SK-N-SH treated with all-trans-retinoic acid at 6 μM for 48 hours (cell line): ENCODE data around the gene CYTL1.

Experiments
- ATAC-seq: fragments of 200-7000 bp; cut with Tn5 transposase; 3 replicates; pipeline ENCODE4 v1.9.1; 2020; ENCODE audit warnings: mild to moderate bottlenecking, moderate library complexity
- ARNTL ChIP-seq: fragments of 450-650 bp; formaldehyde crosslinking; IDR thresholded peaks from 2 replicates; pipeline ENCODE4 v1.5.0; 2020; ENCODE audit warnings: low read depth, mild to moderate bottlenecking, moderate library complexity, borderline replicate concordance
- BACH2 ChIP-seq: fragments of 250-450 bp; sonication (Bioruptor Pico); IDR thresholded peaks from 2 replicates; pipeline ENCODE4 v1.9.0; 2021; ENCODE audit warnings: mild to moderate bottlenecking, borderline replicate concordance
- CSDC2 ChIP-seq: fragments of 250-450 bp; sonication (Bioruptor Pico); IDR thresholded peaks from 2 replicates; pipeline ENCODE4 v1.5.0; 2020; ENCODE audit warnings: mild to moderate bottlenecking, moderate library complexity
- ESRRG ChIP-seq: fragments of 250-450 bp; sonication (Bioruptor Pico); IDR thresholded peaks from 2 replicates; pipeline ENCODE4 v1.6.1; 2021; ENCODE audit warnings: mild to moderate bottlenecking
- OSR1 ChIP-seq: fragments of 250-450 bp; sonication (Bioruptor Pico); IDR thresholded peaks from 2 replicates; pipeline ENCODE4 v1.8.0; 2022; ENCODE audit warnings: moderate library complexity, mild to moderate bottlenecking, inconsistent platforms
- PPARA ChIP-seq: fragments of 250-450 bp; sonication (Bioruptor Pico); IDR thresholded peaks from 2 replicates; pipeline ENCODE4 v1.5.0; 2020; ENCODE audit warnings: mild to moderate bottlenecking, borderline replicate concordance
- RARB ChIP-seq: fragments of 250-450 bp; sonication (Bioruptor Pico); IDR thresholded peaks from 2 replicates; pipeline ENCODE4 v1.8.0; 2021; ENCODE audit warnings: mild to moderate bottlenecking, moderate library complexity
- SNAI2 ChIP-seq: fragments of 250-450 bp; sonication (Bioruptor Pico); IDR thresholded peaks from 2 replicates; pipeline ENCODE4 v1.5.0; 2020; ENCODE audit warnings: mild to moderate bottlenecking, moderate library complexity
- TOX ChIP-seq: fragments of 250-450 bp; sonication (Bioruptor Pico); IDR thresholded peaks from 2 replicates; pipeline ENCODE4 v1.8.0; 2021; ENCODE audit warnings: mild to moderate bottlenecking, moderate library complexity, borderline replicate concordance
- ZFP3 ChIP-seq: fragments of 250-450 bp; sonication (Bioruptor Pico); IDR thresholded peaks from 2 replicates; pipeline ENCODE4 v1.5.0; 2020; ENCODE audit warnings: mild to moderate bottlenecking, moderate library complexity
- ZFP30 ChIP-seq: fragments of 450-650 bp; formaldehyde crosslinking; IDR thresholded peaks from 2 replicates; pipeline ENCODE4 v1.5.0; 2022; ENCODE audit warnings: mild to moderate bottlenecking, moderate library complexity
- ZNF565 ChIP-seq: fragments of 450-650 bp; formaldehyde crosslinking; conservative IDR thresholded peaks from 2 replicates; pipeline ENCODE4 v1.5.0; 2020; ENCODE audit warnings: low read depth, mild to moderate bottlenecking, moderate library complexity
- ZNF70 ChIP-seq: fragments of 450-650 bp; formaldehyde crosslinking; IDR thresholded peaks from 2 replicates; pipeline ENCODE4 v1.5.0; 2020; ENCODE audit warnings: mild to moderate bottlenecking, moderate library complexity
- ZNF8 ChIP-seq: fragments of 450-650 bp; formaldehyde crosslinking; IDR thresholded peaks from 2 replicates; pipeline ENCODE4 v1.5.0; 2020; ENCODE audit warnings: mild to moderate bottlenecking, moderate library complexity
- TF ChIP-seq, protein P1 (sequence below): fragments of 250-450 bp; sonication (Bioruptor Pico); IDR thresholded peaks from 2 replicates; pipeline ENCODE4 v1.5.1; 2020; ENCODE audit warnings: low read depth, mild to moderate bottlenecking, moderate library complexity
- TF ChIP-seq, protein P2 (sequence below): fragments of 250-450 bp; sonication (Bioruptor Pico); IDR thresholded peaks from 2 replicates; pipeline ENCODE4 v1.8.0; 2021; ENCODE audit warnings: low read depth, mild to moderate bottlenecking, moderate library complexity, borderline replicate concordance
- TF ChIP-seq, protein P3 (sequence below): fragments of 250-450 bp; sonication (Bioruptor Pico); IDR thresholded peaks from 2 replicates; pipeline ENCODE4 v1.5.1; 2021; ENCODE audit warnings: mild to moderate bottlenecking, moderate library complexity
- TF ChIP-seq, protein P4 (sequence below): fragments of 250-450 bp; sonication (Bioruptor Pico); IDR thresholded peaks from 2 replicates; pipeline ENCODE4 v1.8.0; 2020; ENCODE audit warnings: mild to moderate bottlenecking, moderate library complexity, borderline replicate concordance
- TF ChIP-seq, protein P5 (sequence below): fragments of 250-450 bp; sonication (Bioruptor Pico); IDR thresholded peaks from 2 replicates; pipeline ENCODE4 v1.5.0; 2020; ENCODE audit warnings: mild to moderate bottlenecking, moderate library complexity

CYTL1 gene

DNA sequence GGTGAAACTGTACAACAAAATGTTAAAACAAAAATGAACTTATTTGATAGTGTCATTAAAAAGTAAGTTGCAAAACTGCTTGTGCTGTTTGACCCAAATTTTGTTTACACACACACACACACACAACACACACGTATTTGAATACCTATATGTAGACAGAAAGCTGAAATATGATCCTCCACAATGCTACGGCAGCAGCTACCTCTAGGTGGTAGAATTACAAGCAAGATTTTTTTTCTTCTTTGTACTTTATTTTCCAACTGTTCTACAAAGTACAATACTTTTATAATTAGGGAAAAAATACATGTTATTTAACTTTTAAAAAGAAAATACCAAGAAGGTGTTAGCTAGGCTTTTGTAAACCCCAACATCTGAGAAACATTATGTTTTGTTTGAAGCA is 1.2 kb downstream of the CYTL1 start:
- TF ChIP-seq SNAI2 (CRISPR knock-in tag) (no peak), BACH2 (CRISPR knock-in tag) (no peak), CSDC2 (CRISPR knock-in tag) (no peak), RARB (CRISPR knock-in tag) (no peak), ZFP30 (CRISPR knock-in tag) (no peak), TOX (CRISPR knock-in tag) (no peak), ZNF70 (CRISPR knock-in tag) (no peak), PPARA (no peak), ARNTL (CRISPR knock-in tag) (no peak)
- TF ChIP-seq, protein P1, sequence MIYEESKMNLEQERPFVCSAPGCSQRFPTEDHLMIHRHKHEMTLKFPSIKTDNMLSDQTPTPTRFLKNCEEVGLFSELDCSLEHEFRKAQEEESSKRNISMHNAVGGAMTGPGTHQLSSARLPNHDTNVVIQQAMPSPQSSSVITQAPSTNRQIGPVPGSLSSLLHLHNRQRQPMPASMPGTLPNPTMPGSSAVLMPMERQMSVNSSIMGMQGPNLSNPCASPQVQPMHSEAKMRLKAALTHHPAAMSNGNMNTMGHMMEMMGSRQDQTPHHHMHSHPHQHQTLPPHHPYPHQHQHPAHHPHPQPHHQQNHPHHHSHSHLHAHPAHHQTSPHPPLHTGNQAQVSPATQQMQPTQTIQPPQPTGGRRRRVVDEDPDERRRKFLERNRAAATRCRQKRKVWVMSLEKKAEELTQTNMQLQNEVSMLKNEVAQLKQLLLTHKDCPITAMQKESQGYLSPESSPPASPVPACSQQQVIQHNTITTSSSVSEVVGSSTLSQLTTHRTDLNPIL (CRISPR knock-in tag) = no peak
- TF ChIP-seq, protein P2, sequence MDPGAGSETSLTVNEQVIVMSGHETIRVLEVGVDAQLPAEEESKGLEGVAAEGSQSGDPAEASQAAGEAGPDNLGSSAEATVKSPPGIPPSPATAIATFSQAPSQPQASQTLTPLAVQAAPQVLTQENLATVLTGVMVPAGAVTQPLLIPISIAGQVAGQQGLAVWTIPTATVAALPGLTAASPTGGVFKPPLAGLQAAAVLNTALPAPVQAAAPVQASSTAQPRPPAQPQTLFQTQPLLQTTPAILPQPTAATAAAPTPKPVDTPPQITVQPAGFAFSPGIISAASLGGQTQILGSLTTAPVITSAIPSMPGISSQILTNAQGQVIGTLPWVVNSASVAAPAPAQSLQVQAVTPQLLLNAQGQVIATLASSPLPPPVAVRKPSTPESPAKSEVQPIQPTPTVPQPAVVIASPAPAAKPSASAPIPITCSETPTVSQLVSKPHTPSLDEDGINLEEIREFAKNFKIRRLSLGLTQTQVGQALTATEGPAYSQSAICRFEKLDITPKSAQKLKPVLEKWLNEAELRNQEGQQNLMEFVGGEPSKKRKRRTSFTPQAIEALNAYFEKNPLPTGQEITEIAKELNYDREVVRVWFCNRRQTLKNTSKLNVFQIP (CRISPR knock-in tag) = no peak
- TF ChIP-seq, protein P3, sequence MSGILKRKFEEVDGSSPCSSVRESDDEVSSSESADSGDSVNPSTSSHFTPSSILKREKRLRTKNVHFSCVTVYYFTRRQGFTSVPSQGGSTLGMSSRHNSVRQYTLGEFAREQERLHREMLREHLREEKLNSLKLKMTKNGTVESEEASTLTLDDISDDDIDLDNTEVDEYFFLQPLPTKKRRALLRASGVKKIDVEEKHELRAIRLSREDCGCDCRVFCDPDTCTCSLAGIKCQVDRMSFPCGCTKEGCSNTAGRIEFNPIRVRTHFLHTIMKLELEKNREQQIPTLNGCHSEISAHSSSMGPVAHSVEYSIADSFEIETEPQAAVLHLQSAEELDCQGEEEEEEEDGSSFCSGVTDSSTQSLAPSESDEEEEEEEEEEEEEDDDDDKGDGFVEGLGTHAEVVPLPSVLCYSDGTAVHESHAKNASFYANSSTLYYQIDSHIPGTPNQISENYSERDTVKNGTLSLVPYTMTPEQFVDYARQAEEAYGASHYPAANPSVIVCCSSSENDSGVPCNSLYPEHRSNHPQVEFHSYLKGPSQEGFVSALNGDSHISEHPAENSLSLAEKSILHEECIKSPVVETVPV (CRISPR knock-in tag) = no peak
- ATAC-seq = peak; percentile 52

DNA sequence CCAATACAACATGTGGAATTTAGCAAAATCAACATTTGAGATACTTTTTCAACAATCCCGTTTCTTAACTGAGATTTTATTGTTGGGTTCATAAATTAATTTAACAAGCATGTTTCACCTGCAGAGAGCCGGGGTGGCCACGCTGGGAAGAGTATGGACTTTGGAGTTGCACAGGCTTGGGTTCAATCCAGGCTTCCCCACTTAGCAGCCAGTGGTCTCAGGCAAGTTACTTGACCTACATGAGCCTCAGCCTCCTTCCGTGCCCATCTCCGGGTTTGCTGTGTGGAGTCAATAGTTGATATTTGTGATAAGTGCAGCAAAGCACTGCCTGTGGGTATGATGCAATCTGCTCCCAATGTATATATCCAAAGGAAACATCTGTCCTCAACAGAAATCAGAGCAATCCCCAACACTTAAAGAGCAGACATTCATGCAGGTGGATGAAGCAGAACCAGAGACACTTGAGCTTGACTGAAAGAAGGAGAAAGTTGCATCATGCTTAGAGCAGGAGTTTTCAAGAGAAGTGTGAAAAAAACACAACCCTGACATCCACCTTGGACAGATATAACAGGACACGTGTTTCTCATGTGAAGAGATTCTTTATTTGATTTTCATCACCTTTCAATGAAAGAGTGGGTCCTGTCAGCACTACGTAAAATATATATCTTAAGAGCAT is 5.1 kb downstream of the CYTL1 start:
- TF ChIP-seq ESRRG (CRISPR knock-in tag) = no peak
- TF ChIP-seq ZNF70 (CRISPR knock-in tag) = no peak
- TF ChIP-seq ZNF565 = no peak
- TF ChIP-seq OSR1 (CRISPR knock-in tag) = no peak
- no peak for TF ChIP-seq BACH2 (CRISPR knock-in tag)
- TF ChIP-seq, protein P4, sequence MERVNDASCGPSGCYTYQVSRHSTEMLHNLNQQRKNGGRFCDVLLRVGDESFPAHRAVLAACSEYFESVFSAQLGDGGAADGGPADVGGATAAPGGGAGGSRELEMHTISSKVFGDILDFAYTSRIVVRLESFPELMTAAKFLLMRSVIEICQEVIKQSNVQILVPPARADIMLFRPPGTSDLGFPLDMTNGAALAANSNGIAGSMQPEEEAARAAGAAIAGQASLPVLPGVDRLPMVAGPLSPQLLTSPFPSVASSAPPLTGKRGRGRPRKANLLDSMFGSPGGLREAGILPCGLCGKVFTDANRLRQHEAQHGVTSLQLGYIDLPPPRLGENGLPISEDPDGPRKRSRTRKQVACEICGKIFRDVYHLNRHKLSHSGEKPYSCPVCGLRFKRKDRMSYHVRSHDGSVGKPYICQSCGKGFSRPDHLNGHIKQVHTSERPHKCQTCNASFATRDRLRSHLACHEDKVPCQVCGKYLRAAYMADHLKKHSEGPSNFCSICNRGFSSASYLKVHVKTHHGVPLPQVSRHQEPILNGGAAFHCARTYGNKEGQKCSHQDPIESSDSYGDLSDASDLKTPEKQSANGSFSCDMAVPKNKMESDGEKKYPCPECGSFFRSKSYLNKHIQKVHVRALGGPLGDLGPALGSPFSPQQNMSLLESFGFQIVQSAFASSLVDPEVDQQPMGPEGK (CRISPR knock-in tag) = no peak
- TF ChIP-seq ZFP30 (CRISPR knock-in tag) = no peak
- TF ChIP-seq ZNF8 (CRISPR knock-in tag) = no peak
- TF ChIP-seq ARNTL (CRISPR knock-in tag) = no peak
- TF ChIP-seq PPARA = no peak
- TF ChIP-seq, all 23 proteins: peak for 0
- no peak for ATAC-seq

DNA sequence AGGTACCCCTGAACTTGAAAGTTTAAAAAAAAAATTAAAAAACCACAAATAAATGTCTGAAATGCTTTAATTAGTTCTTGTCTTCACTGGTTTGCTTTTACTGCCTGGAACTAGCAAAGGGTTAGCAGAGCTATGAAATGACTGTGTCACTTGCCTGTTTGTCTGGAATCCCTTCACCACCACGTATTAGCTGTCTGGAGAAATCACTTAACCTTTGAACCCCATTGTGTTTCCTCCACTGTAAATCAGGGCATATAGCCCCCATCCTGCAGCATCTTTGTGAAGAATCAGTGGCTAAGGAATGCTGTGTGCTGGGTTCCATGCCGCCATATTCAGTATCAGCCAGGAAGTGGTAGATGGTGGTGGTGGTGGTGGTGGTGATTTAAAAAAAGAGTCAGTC is 6.3 kb downstream of the CYTL1 start:
- no peak for TF ChIP-seq ZNF8 (CRISPR knock-in tag)
- no peak for TF ChIP-seq ZFP3 (CRISPR knock-in tag)
- no peak for TF ChIP-seq ARNTL (CRISPR knock-in tag)
- no peak for TF ChIP-seq ESRRG (CRISPR knock-in tag)
- TF ChIP-seq, protein P5, sequence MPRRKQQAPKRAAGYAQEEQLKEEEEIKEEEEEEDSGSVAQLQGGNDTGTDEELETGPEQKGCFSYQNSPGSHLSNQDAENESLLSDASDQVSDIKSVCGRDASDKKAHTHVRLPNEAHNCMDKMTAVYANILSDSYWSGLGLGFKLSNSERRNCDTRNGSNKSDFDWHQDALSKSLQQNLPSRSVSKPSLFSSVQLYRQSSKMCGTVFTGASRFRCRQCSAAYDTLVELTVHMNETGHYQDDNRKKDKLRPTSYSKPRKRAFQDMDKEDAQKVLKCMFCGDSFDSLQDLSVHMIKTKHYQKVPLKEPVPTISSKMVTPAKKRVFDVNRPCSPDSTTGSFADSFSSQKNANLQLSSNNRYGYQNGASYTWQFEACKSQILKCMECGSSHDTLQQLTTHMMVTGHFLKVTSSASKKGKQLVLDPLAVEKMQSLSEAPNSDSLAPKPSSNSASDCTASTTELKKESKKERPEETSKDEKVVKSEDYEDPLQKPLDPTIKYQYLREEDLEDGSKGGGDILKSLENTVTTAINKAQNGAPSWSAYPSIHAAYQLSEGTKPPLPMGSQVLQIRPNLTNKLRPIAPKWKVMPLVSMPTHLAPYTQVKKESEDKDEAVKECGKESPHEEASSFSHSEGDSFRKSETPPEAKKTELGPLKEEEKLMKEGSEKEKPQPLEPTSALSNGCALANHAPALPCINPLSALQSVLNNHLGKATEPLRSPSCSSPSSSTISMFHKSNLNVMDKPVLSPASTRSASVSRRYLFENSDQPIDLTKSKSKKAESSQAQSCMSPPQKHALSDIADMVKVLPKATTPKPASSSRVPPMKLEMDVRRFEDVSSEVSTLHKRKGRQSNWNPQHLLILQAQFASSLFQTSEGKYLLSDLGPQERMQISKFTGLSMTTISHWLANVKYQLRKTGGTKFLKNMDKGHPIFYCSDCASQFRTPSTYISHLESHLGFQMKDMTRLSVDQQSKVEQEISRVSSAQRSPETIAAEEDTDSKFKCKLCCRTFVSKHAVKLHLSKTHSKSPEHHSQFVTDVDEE (CRISPR knock-in tag) = no peak
- TF ChIP-seq, protein P2 (CRISPR knock-in tag) = no peak
- no peak for ATAC-seq
